GM23338 (cell line): ENCODE results near the gene UPF2.

Experiments used
- CREB1 ChIP-seq: fragments of 250-450 bp; sonication (Bioruptor Pico); IDR thresholded peaks from 2 replicates; pipeline ENCODE4 v1.5.0; 2020; ENCODE audit warnings: low read depth, mild to moderate bottlenecking, moderate library complexity
- EZH2 ChIP-seq: fragments of 200-600 bp; sonication (generic); IDR thresholded peaks from one replicate; pipeline ENCODE4 v1.8.0; 2017; ENCODE audit warnings: antibody characterized with exemption, mild to moderate bottlenecking, low read depth; ENCODE audit not compliant: unreplicated experiment
- NANOG ChIP-seq: IDR thresholded peaks from 2 replicates; pipeline ENCODE4 v1.6.1; 2016; ENCODE audit warnings: antibody characterized with exemption, borderline replicate concordance
- POLR2AphosphoS5 ChIP-seq: IDR thresholded peaks from 2 replicates; pipeline ENCODE4 v1.6.1; 2016; ENCODE audit warnings: antibody characterized with exemption, low read depth
- REST ChIP-seq: IDR thresholded peaks from one replicate; pipeline ENCODE4 v1.6.1; 2018; ENCODE audit warnings: antibody characterized with exemption; ENCODE audit not compliant: unreplicated experiment
- ZNF114 ChIP-seq: fragments of 250-450 bp; sonication (Bioruptor Pico); IDR thresholded peaks from 2 replicates; pipeline ENCODE4 v1.5.0; 2020; ENCODE audit warnings: mild to moderate bottlenecking, moderate library complexity
- TF ChIP-seq, protein P1 (sequence below), 2 experiments: fragments of 200-600 bp in 1 of 2; sonication (generic) in 1 of 2; conservative IDR thresholded peaks; 2 replicates each; pipeline versions ENCODE4 v1.5.1 to v1.6.1; 2016 to 2017; ENCODE audit warnings: antibody characterized with exemption in 2 of 2, low read depth in 2 of 2, mild to moderate bottlenecking in 2 of 2, moderate library complexity in 1 of 2

DNA sequence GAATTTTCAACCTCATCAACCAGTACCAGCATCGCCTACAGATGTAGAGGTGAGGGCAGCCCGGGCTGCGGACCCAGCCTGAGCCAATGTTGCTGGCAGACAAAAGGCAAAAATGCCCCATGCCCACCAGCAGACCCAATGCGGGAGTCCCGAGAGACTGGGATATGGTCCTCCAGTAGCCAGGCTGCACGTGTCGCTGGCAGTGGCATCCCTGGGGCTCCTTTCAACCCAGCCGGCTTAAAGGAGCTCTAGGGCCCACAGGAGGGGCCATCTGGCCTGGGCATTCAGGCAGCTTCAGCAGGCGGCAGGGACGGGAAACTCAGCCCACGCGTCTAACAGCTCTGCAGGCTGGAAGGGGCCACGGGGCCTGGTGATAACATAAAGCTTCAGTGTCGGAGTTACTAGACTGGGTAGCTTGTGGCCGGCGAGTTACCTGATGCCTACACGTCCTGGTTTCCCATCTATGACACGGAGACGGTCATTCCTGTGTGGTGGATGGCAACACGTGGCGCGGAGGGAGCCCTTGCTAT lies 148.8 kb downstream of the UPF2 start:
- TF ChIP-seq REST (no peak), POLR2AphosphoS5 (no peak), ZNF114 (CRISPR knock-in tag) (no peak), EZH2 (no peak), NANOG (no peak), CREB1 (CRISPR knock-in tag) (no peak)
- TF ChIP-seq, protein P1, sequence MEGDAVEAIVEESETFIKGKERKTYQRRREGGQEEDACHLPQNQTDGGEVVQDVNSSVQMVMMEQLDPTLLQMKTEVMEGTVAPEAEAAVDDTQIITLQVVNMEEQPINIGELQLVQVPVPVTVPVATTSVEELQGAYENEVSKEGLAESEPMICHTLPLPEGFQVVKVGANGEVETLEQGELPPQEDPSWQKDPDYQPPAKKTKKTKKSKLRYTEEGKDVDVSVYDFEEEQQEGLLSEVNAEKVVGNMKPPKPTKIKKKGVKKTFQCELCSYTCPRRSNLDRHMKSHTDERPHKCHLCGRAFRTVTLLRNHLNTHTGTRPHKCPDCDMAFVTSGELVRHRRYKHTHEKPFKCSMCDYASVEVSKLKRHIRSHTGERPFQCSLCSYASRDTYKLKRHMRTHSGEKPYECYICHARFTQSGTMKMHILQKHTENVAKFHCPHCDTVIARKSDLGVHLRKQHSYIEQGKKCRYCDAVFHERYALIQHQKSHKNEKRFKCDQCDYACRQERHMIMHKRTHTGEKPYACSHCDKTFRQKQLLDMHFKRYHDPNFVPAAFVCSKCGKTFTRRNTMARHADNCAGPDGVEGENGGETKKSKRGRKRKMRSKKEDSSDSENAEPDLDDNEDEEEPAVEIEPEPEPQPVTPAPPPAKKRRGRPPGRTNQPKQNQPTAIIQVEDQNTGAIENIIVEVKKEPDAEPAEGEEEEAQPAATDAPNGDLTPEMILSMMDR (conservative IDR thresholded peaks at IDR 0.05; ENCODE audit: low read depth in 2 of 2), result no peak
